H9 (cell line): Measurements from ENCODE around the gene RTN4R. TPM values are rescaled to one million over a fixed set of nuclear protein-coding genes. Genes with fewer than 3 reads are reported as not detected.

Experiments used
- DNase-seq: peaks from one replicate; pipeline ENCODE4 v3.0.0-alpha.2; 2017
- H2AFZ ChIP-seq: one replicate; pipeline ENCODE4 v1.6.1; 2013; ENCODE audit warnings: mild to moderate bottlenecking, low read length, control low read depth, moderate library complexity
- H2AK5ac ChIP-seq: 2 replicates; pipeline ENCODE4 v1.6.1; 2013; ENCODE audit warnings: low read length, control low read depth, mixed read lengths; ENCODE audit not compliant: insufficient read length
- H2BK120ac ChIP-seq: one replicate; pipeline ENCODE4 v1.6.1; 2013; ENCODE audit warnings: low read depth, mild to moderate bottlenecking, low read length, control low read depth, inconsistent platforms; ENCODE audit not compliant: poor library complexity, severe bottlenecking
- H2BK12ac ChIP-seq: 2 replicates; pipeline ENCODE4 v1.6.1; 2013; ENCODE audit warnings: low read length, control low read depth, mixed read lengths, low read depth; ENCODE audit not compliant: insufficient read length
- H2BK15ac ChIP-seq: 2 replicates; pipeline ENCODE4 v1.6.1; 2013; ENCODE audit warnings: low read depth, low read length, control low read depth
- H2BK20ac ChIP-seq: one replicate; pipeline ENCODE4 v1.6.1; 2013; ENCODE audit warnings: low read depth, mild to moderate bottlenecking, low read length, control low read depth, inconsistent platforms; ENCODE audit not compliant: poor library complexity, severe bottlenecking
- H2BK5ac ChIP-seq: 2 replicates; pipeline ENCODE4 v1.6.1; 2013; ENCODE audit warnings: low read length, control low read depth, mixed read lengths; ENCODE audit not compliant: insufficient read length
- H3K14ac ChIP-seq: 2 replicates; pipeline ENCODE4 v1.6.1; 2013; ENCODE audit warnings: low read length, control low read depth; ENCODE audit not compliant: insufficient read depth
- H3K18ac ChIP-seq: 2 replicates; pipeline ENCODE4 v1.6.1; 2013; ENCODE audit warnings: low read depth, mild to moderate bottlenecking, mixed read lengths, low read length, control low read depth; ENCODE audit not compliant: insufficient read length
- H3K23ac ChIP-seq: 2 replicates; pipeline ENCODE4 v1.6.1; 2013; ENCODE audit warnings: low read length, control low read depth, mixed read lengths, low read depth; ENCODE audit not compliant: insufficient read length
- H3K23me2 ChIP-seq: 2 replicates; pipeline ENCODE4 v1.6.1; 2013; ENCODE audit warnings: low read depth, mild to moderate bottlenecking, mixed read lengths, low read length, control low read depth; ENCODE audit not compliant: insufficient read length, poor library complexity, severe bottlenecking
- H3K27ac ChIP-seq: 2 replicates; pipeline ENCODE4 v1.5.1; 2013; ENCODE audit warnings: low read length, control low read depth, mixed read lengths, low read depth; ENCODE audit not compliant: insufficient read length
- H3K27me3 ChIP-seq: 2 replicates; pipeline ENCODE4 v1.6.1; 2013; ENCODE audit warnings: low read length, control low read depth, inconsistent platforms; ENCODE audit not compliant: insufficient read depth
- H3K4ac ChIP-seq: 2 replicates; pipeline ENCODE4 v1.6.1; 2013; ENCODE audit warnings: low read depth, mild to moderate bottlenecking, control low read depth, inconsistent platforms, low read length, moderate library complexity
- H3K4me1 ChIP-seq: 2 replicates; pipeline ENCODE4 v1.6.1; 2013; ENCODE audit warnings: low read length, control low read depth, inconsistent platforms; ENCODE audit not compliant: insufficient read depth
- H3K4me2 ChIP-seq: 2 replicates; pipeline ENCODE4 v1.6.1; 2013; ENCODE audit warnings: low read length, control low read depth, mixed read lengths; ENCODE audit not compliant: insufficient read length, insufficient read depth
- H3K56ac ChIP-seq: 2 replicates; pipeline ENCODE4 v1.6.1; 2013; ENCODE audit warnings: low read depth, mild to moderate bottlenecking, mixed read lengths, low read length, control low read depth; ENCODE audit not compliant: insufficient read length
- H3K79me1 ChIP-seq: 2 replicates; pipeline ENCODE4 v1.6.1; 2013; ENCODE audit warnings: low read depth, mild to moderate bottlenecking, moderate library complexity, low read length, control low read depth, inconsistent platforms; ENCODE audit not compliant: insufficient read depth, poor library complexity, severe bottlenecking
- H3K79me2 ChIP-seq: 2 replicates; pipeline ENCODE4 v1.6.1; 2013; ENCODE audit warnings: low read length, control low read depth, inconsistent platforms; ENCODE audit not compliant: insufficient read depth
- H3K9ac ChIP-seq: 2 replicates; pipeline ENCODE4 v1.6.1; 2013; ENCODE audit warnings: low read length, control low read depth, mixed read lengths; ENCODE audit not compliant: insufficient read length; ENCODE audit errors: extremely low read depth
- H3K9me3 ChIP-seq: one replicate; pipeline ENCODE4 v1.6.1; 2013; ENCODE audit warnings: low read depth, low read length, inconsistent platforms; ENCODE audit not compliant: control insufficient read depth
- H3T11ph ChIP-seq: one replicate; pipeline ENCODE4 v1.6.1; 2013; ENCODE audit warnings: mild to moderate bottlenecking, low read length, control low read depth, inconsistent platforms
- H4K20me1 ChIP-seq: one replicate; pipeline ENCODE4 v1.6.1; 2013; ENCODE audit not compliant: control insufficient read depth, insufficient read length, insufficient read depth
- H4K5ac ChIP-seq: 2 replicates; pipeline ENCODE4 v1.6.1; 2013; ENCODE audit warnings: low read depth, mild to moderate bottlenecking, mixed read lengths, low read length, control low read depth; ENCODE audit not compliant: insufficient read length
- H4K8ac ChIP-seq: replicated peaks from 2 replicates; pipeline ENCODE4 v1.6.1; 2013; ENCODE audit warnings: low read length, control low read depth, mixed read lengths, low read depth; ENCODE audit not compliant: insufficient read length
- H4K91ac ChIP-seq: 2 replicates; pipeline ENCODE4 v1.6.1; 2013; ENCODE audit warnings: low read depth, mild to moderate bottlenecking, moderate library complexity, mixed read lengths, low read length, control low read depth; ENCODE audit not compliant: insufficient read length
- H3K27ac Mint-ChIP-seq, 3 experiments: 2 replicates in 2 of 3; 3 replicates in 1 of 3; pipeline ENCODE4 v1.8.0; 2020 to 2021; ENCODE audit warnings: mixed read lengths in 3 of 3, mild to moderate bottlenecking in 1 of 3, moderate library complexity in 1 of 3
- H3K27me3 Mint-ChIP-seq: 2 replicates; pipeline ENCODE4 v1.8.0; 2021; ENCODE audit warnings: low read depth, mild to moderate bottlenecking, moderate library complexity, mixed read lengths
- H3K36me3 Mint-ChIP-seq, 3 experiments: 2 replicates in 2 of 3; 3 replicates in 1 of 3; pipeline ENCODE4 v1.8.0; 2020 to 2021; ENCODE audit warnings: low read depth in 3 of 3, mixed read lengths in 3 of 3; ENCODE audit not compliant: insufficient read depth in 1 of 3
- H3K4me1 Mint-ChIP-seq, 2 experiments: 2 replicates each; pipeline ENCODE4 v1.8.0; 2020; ENCODE audit warnings: mixed read lengths in 2 of 2
- H3K4me3 Mint-ChIP-seq, 2 experiments: 2 replicates in 1 of 2; 3 replicates in 1 of 2; pipeline ENCODE4 v1.8.0; 2020 to 2021; ENCODE audit warnings: mild to moderate bottlenecking in 2 of 2, mixed read lengths in 2 of 2, moderate library complexity in 1 of 2
- H3K9me3 Mint-ChIP-seq, 2 experiments: 2 replicates in 1 of 2; 3 replicates in 1 of 2; pipeline ENCODE4 v1.8.0; 2020; ENCODE audit warnings: mild to moderate bottlenecking in 2 of 2, mixed read lengths in 2 of 2, moderate library complexity in 1 of 2
- WGBS: extraction: QIAGEN DNeasy Blood & Tissue Kit; methylation state at CpG from one replicate; pipeline ENCODE4 v1.1.7; 2013; ENCODE audit warnings: missing lambda C conversion rate, low lambda C conversion rate, mixed read lengths; ENCODE audit not compliant: insufficient read length; ENCODE audit errors: extremely low coverage; 5-methylcytosine and 5-hydroxymethylcytosine counted together
- total RNA-seq: library from RNA; stranded (reverse); gene quantifications from 2 replicates; pipeline ENCODE4 v1.2.1, GENCODE V29; 2021
- TF ChIP-seq, protein P1 (sequence below): fragments of 200-600 bp; sonication (generic); conservative IDR thresholded peaks from 3 replicates; pipeline ENCODE4 v1.8.0; 2021; ENCODE audit warnings: antibody characterized with exemption, mild to moderate bottlenecking

RTN4R gene
- total RNA-seq, 1 experiment from 2014 or later, result 19.0 TPM

DNA sequence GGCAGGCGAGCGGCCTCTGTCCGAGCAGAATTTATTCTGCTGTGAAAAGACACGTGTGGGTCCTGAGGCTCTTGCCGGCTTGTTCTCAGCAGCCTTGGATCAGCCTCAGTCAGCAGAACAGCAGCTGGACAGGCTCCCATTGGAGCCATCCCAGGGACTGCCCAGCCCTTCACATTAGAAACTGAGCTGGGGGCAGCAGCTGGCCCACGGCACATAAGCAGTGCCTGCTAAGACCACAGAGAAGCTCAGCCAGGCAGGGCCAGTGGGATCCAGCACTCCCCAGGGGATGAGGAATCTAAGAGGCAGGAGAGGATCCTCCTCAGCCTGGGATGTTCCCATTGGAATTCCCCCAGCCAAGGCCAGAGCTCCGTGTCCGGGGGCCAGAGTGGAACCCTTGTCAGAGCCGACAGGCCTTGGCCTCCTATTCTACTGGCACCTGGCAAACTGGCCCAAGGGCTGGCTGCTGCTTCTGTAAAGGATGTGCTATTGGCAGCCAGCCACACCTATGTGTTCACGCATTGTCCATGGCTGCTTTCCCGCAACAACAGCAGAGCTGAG lies 18.2 kb downstream of the RTN4R start:
- H3K4me1 Mint-ChIP-seq, result peaks cover 13 to 18% of the 10 kb centered on the region in 2 experiments
- no peak overlapping the region for H4K8ac ChIP-seq
- H3K4me3 Mint-ChIP-seq, result no peak overlapping the region
- H3K23me2 ChIP-seq, result no peaks in the 10 kb centered on the region
- no peak overlapping the region for H3K27ac ChIP-seq
- H3K18ac ChIP-seq, result no peak overlapping the region
- no peak overlapping the region for H2BK5ac ChIP-seq
- H3K9me3 ChIP-seq, result no peaks in the 10 kb centered on the region
- H3K4me2 ChIP-seq, result no peak overlapping the region
- H2BK15ac ChIP-seq, result no peak overlapping the region
- H4K91ac ChIP-seq, result no peak overlapping the region
- no peaks in the 10 kb centered on the region for H3K27me3 Mint-ChIP-seq
- no peak overlapping the region for H3K14ac ChIP-seq
- DNase-seq, result no peak
- H3T11ph ChIP-seq, result no peak overlapping the region
- no peaks in the 10 kb centered on the region; a peak in 1 of 7 replicates for H3K36me3 Mint-ChIP-seq
- peaks cover 2% of the 10 kb centered on the region for H4K20me1 ChIP-seq
- TF ChIP-seq, protein P1, sequence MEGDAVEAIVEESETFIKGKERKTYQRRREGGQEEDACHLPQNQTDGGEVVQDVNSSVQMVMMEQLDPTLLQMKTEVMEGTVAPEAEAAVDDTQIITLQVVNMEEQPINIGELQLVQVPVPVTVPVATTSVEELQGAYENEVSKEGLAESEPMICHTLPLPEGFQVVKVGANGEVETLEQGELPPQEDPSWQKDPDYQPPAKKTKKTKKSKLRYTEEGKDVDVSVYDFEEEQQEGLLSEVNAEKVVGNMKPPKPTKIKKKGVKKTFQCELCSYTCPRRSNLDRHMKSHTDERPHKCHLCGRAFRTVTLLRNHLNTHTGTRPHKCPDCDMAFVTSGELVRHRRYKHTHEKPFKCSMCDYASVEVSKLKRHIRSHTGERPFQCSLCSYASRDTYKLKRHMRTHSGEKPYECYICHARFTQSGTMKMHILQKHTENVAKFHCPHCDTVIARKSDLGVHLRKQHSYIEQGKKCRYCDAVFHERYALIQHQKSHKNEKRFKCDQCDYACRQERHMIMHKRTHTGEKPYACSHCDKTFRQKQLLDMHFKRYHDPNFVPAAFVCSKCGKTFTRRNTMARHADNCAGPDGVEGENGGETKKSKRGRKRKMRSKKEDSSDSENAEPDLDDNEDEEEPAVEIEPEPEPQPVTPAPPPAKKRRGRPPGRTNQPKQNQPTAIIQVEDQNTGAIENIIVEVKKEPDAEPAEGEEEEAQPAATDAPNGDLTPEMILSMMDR, result no peak
- H2BK12ac ChIP-seq, result no peak overlapping the region
- WGBS, result no CpG with 5 or more reads among the region's 11 CpGs
- no peaks in the 10 kb centered on the region; the same call in 1 of the 2 replicates for H3K79me2 ChIP-seq
- H3K56ac ChIP-seq, result no peak overlapping the region
- no peaks in the 10 kb centered on the region for H3K79me1 ChIP-seq
- no peaks in the 10 kb centered on the region for H3K4me1 ChIP-seq
- H2BK20ac ChIP-seq, result no peak overlapping the region
- H3K9me3 Mint-ChIP-seq, result no peaks in the 10 kb centered on the region; a peak in 1 of 5 replicates
- H3K27ac Mint-ChIP-seq, result no peak overlapping the region
- no peak overlapping the region for H2BK120ac ChIP-seq
- no peak overlapping the region for H2AK5ac ChIP-seq
- H3K23ac ChIP-seq, result no peak overlapping the region
- H2AFZ ChIP-seq, result no peak overlapping the region
- no peaks in the 10 kb centered on the region for H3K27me3 ChIP-seq
- H3K4ac ChIP-seq, result no peak overlapping the region
- H4K5ac ChIP-seq, result no peak overlapping the region
- no peak overlapping the region for H3K9ac ChIP-seq
